GM21381 (cell line): Measurements from ENCODE around the gene ACER3.
"Not testable (repeated sequence)": the region's sequence is repeated elsewhere in the genome, so short reads cannot be mapped to it uniquely, and the experiment has no call there.

Experiments used
- ATAC-seq: cut with Tn5 transposase; IDR thresholded peaks from one replicate; pipeline ENCODE4 v1.9.1; 2021; ENCODE audit warnings: mild to moderate bottlenecking, moderate library complexity; ENCODE audit not compliant: unreplicated experiment

ACER3 gene

GRCh38 chr11:76919467-76919866 is 58.7 kb downstream of the ACER3 start:
- no peak for ATAC-seq

- ATAC-seq: peak; percentile 62
Measured at GRCh38 chr11:76919887-76920746, 59.4 kb downstream of the ACER3 start.

- ATAC-seq: no peak
Measured at GRCh38 chr11:76927160-76927559, 66.4 kb downstream of the ACER3 start.

- ATAC-seq: no peak
Measured at GRCh38 chr11:76935042-76935441, 74.3 kb downstream of the ACER3 start.

- ATAC-seq: no peak
Measured at GRCh38 chr11:76939219-76939631, 78.5 kb downstream of the ACER3 start.

DNA sequence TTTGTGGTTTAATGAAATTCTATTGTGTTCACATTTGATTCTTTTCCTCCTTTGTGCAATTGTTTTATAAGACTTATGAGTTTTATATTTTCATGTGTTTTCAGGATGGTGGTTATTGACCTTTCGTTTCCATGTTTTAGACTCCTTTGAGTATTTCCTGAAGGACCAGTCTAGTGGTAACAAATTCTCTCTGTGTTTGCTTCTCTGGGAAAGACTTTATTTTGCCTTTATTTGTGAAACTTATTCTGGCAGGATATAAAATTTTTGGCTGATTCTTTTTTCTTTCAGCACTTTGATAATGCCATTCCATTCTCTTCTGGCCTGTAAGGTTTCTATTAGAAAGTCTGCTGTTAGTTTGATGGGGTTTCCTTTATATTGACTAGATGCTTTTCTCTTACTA is 83.5 kb downstream of the ACER3 start:
- ATAC-seq: no peak

DNA sequence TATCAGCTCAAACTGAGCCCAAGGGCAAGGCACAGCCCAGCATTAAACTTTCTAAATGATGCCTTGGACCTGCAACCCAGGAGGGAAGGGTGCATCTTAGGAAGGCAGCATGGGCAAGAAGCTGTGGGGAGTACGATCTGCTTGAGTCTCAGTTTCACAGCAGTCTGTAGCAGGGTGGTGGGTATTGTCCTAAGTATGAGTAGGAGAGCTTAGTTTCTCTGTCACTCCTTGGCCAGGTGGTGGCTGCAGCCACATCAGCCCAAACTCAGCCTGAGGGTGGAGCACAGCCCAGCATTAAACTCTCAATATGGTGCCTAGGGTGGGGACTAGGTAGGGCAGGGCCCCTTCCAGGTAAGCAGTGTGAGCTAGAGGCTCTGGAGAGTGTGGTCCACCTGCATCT is 85.5 kb downstream of the ACER3 start:
- ATAC-seq: no peak

DNA sequence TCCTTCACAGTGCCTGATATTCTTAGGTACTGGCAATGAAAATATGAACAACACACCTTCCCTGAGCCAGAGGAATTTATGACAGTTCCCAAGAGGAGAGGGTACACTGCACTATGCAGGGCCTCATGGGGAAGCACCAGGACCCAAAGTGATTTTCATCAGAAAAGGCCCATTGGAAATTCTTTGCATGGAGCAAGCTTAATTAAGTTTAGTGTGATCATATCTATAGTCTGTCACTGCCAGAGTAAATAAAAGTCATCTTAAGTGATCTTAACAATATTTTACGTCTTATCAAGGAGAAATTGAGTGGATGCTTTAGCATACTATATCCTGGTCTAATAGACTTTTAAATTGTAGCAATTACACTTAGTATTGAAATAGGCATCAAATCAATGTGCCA is 86.5 kb downstream of the ACER3 start:
- ATAC-seq: no peak

DNA sequence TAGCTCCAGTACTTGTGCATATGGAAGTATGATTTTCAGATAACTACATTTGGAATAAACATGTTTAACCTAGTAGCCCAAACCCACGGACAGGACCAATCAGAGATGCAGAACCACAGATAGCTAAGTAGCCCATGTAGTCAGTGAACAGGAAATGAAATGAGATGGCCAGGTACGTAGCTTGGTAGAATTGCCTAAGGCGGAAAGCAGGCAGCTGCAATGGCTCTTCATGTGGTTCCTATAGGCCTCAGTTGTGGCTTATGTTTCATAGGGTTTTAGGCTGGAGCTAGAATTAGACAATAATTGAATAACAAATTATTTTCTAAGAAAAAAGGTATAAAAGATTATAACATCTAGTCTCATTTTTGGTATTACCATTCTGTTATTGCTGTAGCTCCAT is 87.1 kb downstream of the ACER3 start:
- ATAC-seq: no peak

DNA sequence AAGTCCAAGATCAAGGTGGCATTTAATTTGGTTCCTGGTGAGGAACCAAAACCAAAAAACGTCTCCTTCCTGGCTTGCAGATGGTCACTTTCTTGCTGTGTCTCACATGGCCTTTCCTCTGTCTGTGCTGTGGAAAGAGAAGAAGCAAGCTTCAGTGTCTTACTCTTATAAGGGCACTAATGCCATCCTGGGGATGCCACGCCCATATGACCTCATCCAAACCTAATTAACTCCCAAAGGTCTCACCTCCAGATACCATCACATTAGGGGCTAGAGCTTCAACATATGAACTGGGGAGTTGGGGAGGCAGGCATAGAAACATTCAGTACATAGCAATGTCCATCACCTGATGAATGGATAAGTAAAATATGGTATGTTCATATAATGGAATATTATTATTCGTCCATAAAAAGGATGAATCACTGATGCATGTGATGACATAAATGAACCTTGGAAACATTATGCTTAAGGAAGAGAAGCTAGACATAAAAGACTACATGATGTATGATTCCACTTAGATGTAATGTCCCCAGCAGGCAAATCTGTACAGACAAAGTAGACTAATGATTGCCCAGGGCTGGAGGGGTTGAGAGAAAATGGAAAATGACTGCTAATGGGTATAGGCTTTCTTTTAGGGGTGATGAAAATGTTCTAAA is 94.9 kb downstream of the ACER3 start:
- ATAC-seq: no peak

DNA sequence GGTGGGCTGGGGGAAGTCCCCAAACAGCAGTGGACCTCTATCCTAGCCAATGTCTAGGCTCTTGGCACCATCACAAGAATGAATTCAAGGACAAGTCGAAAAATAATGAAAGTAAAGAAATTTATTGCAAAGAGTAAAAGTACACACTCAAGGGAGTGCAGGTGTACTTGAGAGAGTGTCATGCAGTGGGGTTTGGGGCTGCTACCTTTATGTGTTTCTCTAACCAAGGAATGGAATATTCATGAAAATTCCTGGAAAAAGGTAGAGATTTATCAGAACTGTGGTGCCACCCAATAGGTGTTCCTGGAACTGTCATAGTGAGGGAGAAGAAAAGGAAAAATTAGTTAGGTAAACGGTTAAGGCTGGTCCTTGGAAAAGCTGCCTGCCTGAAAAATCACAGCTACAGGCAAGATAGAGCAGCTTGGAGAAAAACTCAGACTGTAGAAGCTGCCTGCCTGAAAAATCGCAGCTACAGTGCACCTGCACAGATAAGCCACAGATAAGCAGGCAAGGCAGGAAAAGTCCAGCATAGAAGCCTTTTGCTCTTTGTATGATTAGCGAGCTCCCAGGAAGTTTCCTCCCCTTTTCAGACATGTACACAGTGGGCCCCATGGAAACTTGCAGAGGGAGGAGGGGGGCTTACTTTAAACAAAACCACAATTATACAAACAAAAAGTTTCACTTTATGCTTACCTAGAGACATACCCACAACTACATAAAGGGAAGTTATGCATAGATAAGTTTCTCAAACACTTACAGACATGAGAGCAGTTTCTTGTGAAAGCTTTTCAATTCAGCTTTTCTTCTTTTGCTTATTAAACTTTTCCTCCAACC is 102.1 kb downstream of the ACER3 start:
- ATAC-seq: no peak

DNA sequence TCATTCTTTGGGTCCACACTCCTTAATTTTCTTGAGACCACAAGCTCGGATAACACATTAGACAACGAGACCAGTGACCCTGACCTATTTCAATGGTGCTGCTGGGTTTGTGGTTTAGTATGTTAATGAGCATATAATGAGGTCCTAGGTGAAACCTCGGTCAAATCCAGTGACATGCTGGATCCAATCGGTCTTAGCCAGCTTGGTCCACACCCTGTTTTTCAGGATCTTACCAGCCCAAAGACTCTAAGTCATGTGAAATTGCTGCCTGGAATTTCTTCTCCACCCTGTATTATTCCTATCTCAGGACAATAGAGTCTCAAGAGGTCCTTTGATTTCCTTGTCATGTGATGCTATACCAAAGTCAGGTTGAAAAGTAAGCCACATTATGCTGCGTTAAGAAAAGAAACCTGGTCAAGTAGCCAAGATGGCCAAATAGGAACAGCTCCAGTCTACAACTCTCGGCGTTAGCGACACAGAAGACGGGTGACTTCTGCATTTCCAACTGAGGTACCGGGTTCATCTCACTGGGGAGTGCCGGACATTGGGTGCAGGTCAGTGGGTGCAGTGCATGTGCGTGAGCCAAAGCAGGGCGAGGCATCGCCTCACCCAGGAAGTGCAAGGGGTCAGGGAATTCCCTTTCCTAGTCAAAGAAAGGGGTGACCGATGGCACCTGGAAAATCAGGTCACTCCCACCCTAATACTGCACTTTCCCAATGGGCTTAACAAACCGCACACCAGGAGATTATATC is 102.9 kb downstream of the ACER3 start:
- not testable (repeated sequence) for ATAC-seq

- ATAC-seq: no peak
Measured at GRCh38 chr11:76972051-76972450, 111.3 kb downstream of the ACER3 start.

DNA sequence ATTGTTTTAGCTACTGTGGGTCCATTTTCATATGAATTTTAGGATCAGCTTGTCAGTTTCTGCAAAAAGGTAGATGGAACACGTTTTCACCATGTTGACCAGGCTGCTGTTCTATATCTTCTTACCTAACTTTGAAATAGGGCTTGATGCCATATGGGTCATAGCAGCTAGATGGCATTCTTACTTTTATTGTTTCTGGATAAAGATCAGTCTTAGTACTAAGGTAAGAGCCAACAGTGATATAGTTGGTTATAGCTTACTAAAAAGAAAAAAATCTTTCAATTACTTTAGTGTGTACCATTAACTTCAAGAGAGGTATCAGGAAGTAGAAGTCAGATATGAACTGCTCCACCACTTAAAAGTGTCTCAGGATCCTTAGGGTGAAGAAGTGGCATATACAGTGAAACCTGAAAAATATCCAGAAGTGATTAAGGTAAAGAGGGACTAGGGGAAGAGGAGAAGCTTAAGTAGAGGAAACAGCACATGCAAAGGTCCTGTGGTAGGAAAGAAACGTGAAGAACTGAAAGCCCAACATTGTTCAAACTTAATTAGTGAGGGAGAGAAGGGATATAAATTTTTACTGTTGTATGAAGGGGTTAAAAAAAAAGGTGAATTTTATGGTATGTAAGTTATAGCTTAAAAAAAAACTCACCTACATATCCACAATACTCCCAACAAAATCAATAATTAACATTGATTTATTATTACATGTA is 113.6 kb downstream of the ACER3 start:
- no peak for ATAC-seq

DNA sequence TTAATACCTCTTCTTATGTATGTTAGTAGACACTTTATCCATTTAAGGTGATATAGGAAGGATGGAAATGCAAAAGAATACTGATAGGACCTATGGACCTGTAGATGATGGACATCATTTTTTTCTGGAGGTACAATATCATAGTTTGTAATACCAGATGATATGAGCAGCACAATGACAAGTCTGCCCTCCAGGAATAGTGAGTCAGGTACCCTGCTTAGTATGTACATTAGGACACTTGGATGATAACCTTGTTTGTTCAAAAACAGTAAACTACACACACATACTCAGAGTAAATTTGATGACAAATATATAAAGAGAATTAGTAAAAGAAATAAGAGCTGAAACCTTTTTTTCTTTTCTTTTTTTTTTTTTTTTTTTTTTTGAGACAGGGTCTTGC is 114.8 kb downstream of the ACER3 start:
- no peak for ATAC-seq

- ATAC-seq: no peak
Measured at GRCh38 chr11:76977791-76978190, 117.1 kb downstream of the ACER3 start.

DNA sequence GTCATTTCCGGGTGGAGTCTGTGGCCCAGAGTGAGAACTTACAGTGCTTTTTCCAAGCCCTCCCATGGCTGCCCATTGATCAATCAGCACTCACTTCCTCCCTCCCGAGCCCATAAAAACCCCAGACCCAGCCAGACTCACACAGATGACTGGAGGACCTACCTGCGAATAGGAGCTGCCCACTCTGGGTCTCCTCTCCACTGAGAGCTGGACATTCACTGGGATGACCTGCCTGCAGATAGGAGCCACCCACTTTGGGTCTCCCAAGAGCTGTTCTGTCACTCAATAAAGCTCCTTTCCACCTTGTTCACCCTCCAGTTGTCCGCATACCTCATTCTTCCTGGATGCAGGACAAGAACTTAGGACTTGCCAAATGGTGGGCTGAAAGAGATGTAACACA is 117.5 kb downstream of the ACER3 start:
- ATAC-seq: no peak

GRCh38 chr11:76978818-76979217 is 118.1 kb downstream of the ACER3 start:
- no peak for ATAC-seq

DNA sequence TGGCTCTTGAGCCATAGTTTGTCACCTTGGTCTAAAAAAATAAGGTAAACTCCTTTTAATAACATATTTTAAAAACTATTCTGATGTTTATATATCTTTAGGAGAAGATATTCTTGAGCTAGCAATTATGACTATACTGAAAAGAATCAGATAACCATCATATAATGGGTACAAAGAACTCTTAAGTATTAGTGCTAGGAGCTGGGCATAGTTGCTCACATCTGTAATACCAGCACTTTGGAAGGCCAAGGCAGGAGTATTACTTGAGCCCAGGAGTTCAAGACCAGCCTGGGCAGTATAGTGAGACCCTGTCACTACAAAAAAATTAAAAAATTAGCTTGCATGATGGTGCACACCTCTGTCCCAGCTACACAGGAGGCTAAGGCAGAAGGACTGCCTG is 119.5 kb downstream of the ACER3 start:
- no peak for ATAC-seq

- no peak for ATAC-seq
Measured at GRCh38 chr11:76984743-76985142, 124.0 kb downstream of the ACER3 start.
